ENCODE results near the gene PRLR.

DNA sequence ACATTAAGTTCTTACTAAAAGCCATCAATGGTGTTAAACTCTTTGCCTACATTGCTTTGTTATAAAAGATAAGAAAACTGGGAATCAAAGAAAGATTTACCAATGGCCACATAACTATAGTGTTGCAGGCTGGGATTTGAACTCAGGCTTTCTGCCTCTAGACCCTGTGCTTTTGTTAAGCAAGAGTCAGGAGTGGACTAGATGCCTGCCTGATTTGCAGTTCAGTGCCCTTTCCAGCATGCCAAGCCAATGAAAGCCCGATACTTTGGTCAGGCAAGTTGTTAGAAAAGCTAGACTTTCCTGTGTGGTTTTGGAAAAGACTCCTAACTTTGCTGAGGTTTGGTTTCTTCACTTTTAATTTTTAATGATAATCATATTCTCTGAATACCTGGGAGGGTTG lies 161.1 kb downstream of the PRLR start:
- no peak for TF ChIP-seq EZH2 (IDR thresholded peaks at IDR 0.05)
- TF ChIP-seq POLR2AphosphoS5 (IDR thresholded peaks at IDR 0.05; ENCODE audit: borderline replicate concordance, low read depth, low read length): no peak

All from SK-N-MC (cell line).